GM23248 (cell line): ENCODE measurements around the gene WWTR1. TPM values are rescaled to one million over a fixed set of nuclear protein-coding genes. Genes with fewer than 3 reads are reported as not detected.

Source experiments
- DNase-seq: peaks from one replicate; pipeline ENCODE4 v3.0.0-alpha.2; 2015
- H2AFZ ChIP-seq: fragments of 200-600 bp; sonication (generic); 2 replicates; pipeline ENCODE4 v1.6.1; 2016; ENCODE audit warnings: antibody characterized with exemption
- H3F3A ChIP-seq: fragments of 200-600 bp; sonication (generic); 2 replicates; pipeline ENCODE4 v1.6.1; 2016; ENCODE audit warnings: mild to moderate bottlenecking, antibody characterized with exemption, mixed run types; ENCODE audit not compliant: insufficient read depth
- H3K27ac ChIP-seq: fragments of 200-600 bp; sonication (generic); 2 replicates; pipeline ENCODE4 v1.5.1; 2016; ENCODE audit warnings: mild to moderate bottlenecking
- H3K27me3 ChIP-seq: fragments of 200-600 bp; sonication (generic); replicated peaks from 2 replicates; pipeline ENCODE4 v1.6.1; 2016; ENCODE audit warnings: mild to moderate bottlenecking; ENCODE audit not compliant: insufficient read depth
- H3K36me3 ChIP-seq: fragments of 200-600 bp; sonication (generic); 2 replicates; pipeline ENCODE4 v1.6.1; 2016; ENCODE audit warnings: low read depth, mild to moderate bottlenecking
- H3K4me1 ChIP-seq: fragments of 200-600 bp; sonication (generic); 2 replicates; pipeline ENCODE4 v1.6.1; 2016; ENCODE audit warnings: mild to moderate bottlenecking; ENCODE audit not compliant: insufficient read depth
- H3K4me2 ChIP-seq: fragments of 200-600 bp; sonication (generic); one replicate; pipeline ENCODE4 v1.6.1; 2016; ENCODE audit warnings: mild to moderate bottlenecking; ENCODE audit not compliant: unreplicated experiment
- H3K4me3 ChIP-seq: fragments of 200-600 bp; sonication (generic); 2 replicates; pipeline ENCODE4 v1.5.1; 2016; ENCODE audit warnings: mild to moderate bottlenecking
- H3K79me2 ChIP-seq: fragments of 200-600 bp; sonication (generic); 2 replicates; pipeline ENCODE4 v1.6.1; 2016; ENCODE audit warnings: mild to moderate bottlenecking; ENCODE audit not compliant: insufficient read depth
- H3K9ac ChIP-seq: fragments of 200-600 bp; sonication (generic); 2 replicates; pipeline ENCODE4 v1.6.1; 2016; ENCODE audit warnings: mild to moderate bottlenecking
- H3K9me2 ChIP-seq: fragments of 200-600 bp; sonication (generic); 2 replicates; pipeline ENCODE4 v1.6.1; 2016; ENCODE audit warnings: mixed run types, mild to moderate bottlenecking, moderate library complexity; ENCODE audit not compliant: insufficient read depth
- H3K9me3 ChIP-seq: fragments of 200-600 bp; sonication (generic); one replicate; pipeline ENCODE4 v1.6.1; 2017; ENCODE audit warnings: low read depth
- H4K20me1 ChIP-seq: fragments of 200-600 bp; sonication (generic); 2 replicates; pipeline ENCODE4 v1.6.0; 2016; ENCODE audit not compliant: insufficient read depth
- EZH2 ChIP-seq: fragments of 200-600 bp; sonication (generic); IDR thresholded peaks from 2 replicates; pipeline ENCODE4 v1.6.1; 2018; ENCODE audit warnings: antibody characterized with exemption, mild to moderate bottlenecking; ENCODE audit not compliant: insufficient read depth, poor library complexity, severe bottlenecking
- EZH2phosphoT487 ChIP-seq: fragments of 200-600 bp; sonication (generic); IDR thresholded peaks from 2 replicates; pipeline ENCODE4 v1.6.1; 2018; ENCODE audit warnings: antibody characterized with exemption, moderate library complexity, mild to moderate bottlenecking, low read depth; ENCODE audit not compliant: insufficient read depth
- WGBS, 2 experiments: methylation state at CpG; one replicate each; pipeline ENCODE4 v1.1.6; 2015 to 2017; ENCODE audit warnings: low lambda C conversion rate in 2 of 2, low coverage in 1 of 2; ENCODE audit errors: missing lambda C conversion rate in 2 of 2; 5-methylcytosine and 5-hydroxymethylcytosine counted together
- in situ Hi-C: fragments of 300-500 bp; cut with MboI; formaldehyde crosslinking; loops from 2 replicates; pipeline ENCODE4 v1.15.0; 2020
- polyA plus RNA-seq: library from polyadenylated mRNA; unstranded; fragments of >200 nt; fragmentation: Nextera tagmentation; extraction: Ambion mirVana; gene quantifications from 2 replicates; pipeline ENCODE4 v1.2.1, GENCODE V29; 2016
- total RNA-seq: library from RNA; depleted of rRNA; stranded (reverse); fragments of >200 nt; shearing (Covaris generic); gene quantifications from 2 replicates; pipeline ENCODE4 v1.2.3, GENCODE V29; 2014

Gene WWTR1
- total and polyA plus RNA-seq, 2 experiments from 2014 or later, result 53.3 to 75.7 TPM

GRCh38 chr3:149583921-149584635 is 73.7 kb downstream of the WWTR1 start:
- Histone ChIP-seq H3F3A (peaks cover 67% of the 10 kb centered on the region), H4K20me1 (no peaks in the 10 kb centered on the region), H3K27me3 (no peaks in the 10 kb centered on the region), H3K4me1 (peaks cover 86% of the 10 kb centered on the region), H3K9ac (peak overlapping the region; percentile 13; the same call in 1 of the 2 replicates), H3K4me3 (peak overlapping the region; percentile 34; the same call in 1 of the 2 replicates), H3K9me2 (no peaks in the 10 kb centered on the region), H3K9me3 (no peaks in the 10 kb centered on the region), H2AFZ (no peak overlapping the region), H3K79me2 (peaks cover 79% of the 10 kb centered on the region), H3K27ac (peak overlapping the region; percentile 19; the same call in 1 of the 2 replicates), H3K36me3 (no peaks in the 10 kb centered on the region), H3K4me2 (peak overlapping the region; percentile 25)
- no peak for TF ChIP-seq EZH2
- no peak for TF ChIP-seq EZH2phosphoT487
- 26 to 27% methylated on average over 5 of the region's 5 CpGs for WGBS, 2 experiments
- in situ Hi-C loops, result no loop called here
- DNase-seq, result no peak

- Histone ChIP-seq H3K4me1 (peaks cover 91% of the 10 kb centered on the region), H3K36me3 (no peaks in the 10 kb centered on the region), H3K4me2 (peak overlapping the region; percentile 58), H3K79me2 (peaks cover 79% of the 10 kb centered on the region), H3K9me2 (no peaks in the 10 kb centered on the region), H2AFZ (no peak overlapping the region), H3K9ac (peak overlapping the region; percentile 64), H4K20me1 (no peaks in the 10 kb centered on the region), H3K27ac (peak overlapping the region; percentile 91), H3F3A (peaks cover 69% of the 10 kb centered on the region), H3K9me3 (no peaks in the 10 kb centered on the region), H3K4me3 (peak overlapping the region; percentile 23; the same call in 1 of the 2 replicates), H3K27me3 (no peaks in the 10 kb centered on the region)
- TF ChIP-seq EZH2phosphoT487 (no peak), EZH2 (no peak)
- 28 to 30% methylated on average over 7 of the region's 7 CpGs for WGBS, 2 experiments
- DNase-seq, result no peak
- in situ Hi-C loops, result no loop called here
These were observed 75.4 kb downstream of the WWTR1 start for GRCh38 chr3:149582395-149582794.

DNA sequence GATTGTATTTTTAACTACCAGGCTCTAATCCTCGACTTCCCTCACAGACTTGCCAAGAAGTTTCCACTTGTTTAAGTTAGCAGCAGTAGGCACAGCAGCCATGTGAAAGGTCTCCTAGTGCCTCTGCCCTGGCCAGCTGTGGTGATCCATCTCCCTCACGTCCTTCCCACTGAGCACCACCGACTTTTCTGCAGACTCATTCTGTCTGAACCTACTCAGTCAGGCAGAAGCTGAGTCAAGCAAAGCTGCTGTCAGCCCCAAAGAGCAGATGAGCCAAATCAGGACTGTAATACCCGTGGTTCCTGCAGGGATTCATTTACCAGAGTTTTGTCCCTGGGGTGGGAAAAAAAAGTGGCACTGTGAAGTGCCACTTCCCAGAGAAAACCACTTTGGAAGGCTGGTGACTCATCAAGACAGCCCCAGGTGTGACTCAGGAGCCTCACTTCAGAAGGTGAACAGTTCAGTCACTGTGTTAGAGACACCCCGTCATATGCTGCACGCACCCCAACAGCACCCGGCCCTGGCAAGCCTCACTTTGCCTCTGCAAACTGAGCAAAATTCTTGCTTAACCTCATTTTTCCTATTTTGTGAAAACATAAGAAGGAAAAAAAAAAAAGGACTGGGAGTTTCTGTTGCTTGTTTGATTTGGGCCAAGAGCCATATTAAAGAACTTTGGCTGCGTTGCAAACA is 76.0 kb downstream of the WWTR1 start:
- H3K4me3 ChIP-seq, result peak overlapping the region; percentile 23
- peak overlapping the region; percentile 58 for H3K4me2 ChIP-seq
- peaks cover 91% of the 10 kb centered on the region for H3K4me1 ChIP-seq
- no peaks in the 10 kb centered on the region for H3K27me3 ChIP-seq
- 5 to 6% methylated on average over 8 of the region's 8 CpGs for whole genome bisulfite sequencing, 2 experiments
- no peaks in the 10 kb centered on the region for H3K36me3 ChIP-seq
- TF ChIP-seq EZH2, result no peak
- no peak for TF ChIP-seq EZH2phosphoT487
- DNase-seq, result peak; percentile 95
- peaks cover 69% of the 10 kb centered on the region for H3F3A ChIP-seq
- H4K20me1 ChIP-seq, result no peaks in the 10 kb centered on the region
- in situ Hi-C loops, result no loop called here
- peaks cover 79% of the 10 kb centered on the region for H3K79me2 ChIP-seq
- no peaks in the 10 kb centered on the region for H3K9me2 ChIP-seq
- peak overlapping the region; percentile 91 for H3K27ac ChIP-seq
- no peaks in the 10 kb centered on the region for H3K9me3 ChIP-seq
- H2AFZ ChIP-seq, result no peak overlapping the region
- peak overlapping the region; percentile 64 for H3K9ac ChIP-seq

- peaks cover 91% of the 10 kb centered on the region for H3K4me1 ChIP-seq
- H3K79me2 ChIP-seq, result peaks cover 78% of the 10 kb centered on the region
- peak overlapping the region; percentile 58 for H3K4me2 ChIP-seq
- H3K9me2 ChIP-seq, result no peaks in the 10 kb centered on the region
- peak overlapping the region; percentile 64 for H3K9ac ChIP-seq
- H3K27ac ChIP-seq, result peak overlapping the region; percentile 91
- WGBS, 2 experiments, result 4 to 6% methylated on average over 2 of the region's 2 CpGs
- in situ Hi-C loops, result no loop called here
- no peak overlapping the region for H2AFZ ChIP-seq
- TF ChIP-seq EZH2 (no peak), EZH2phosphoT487 (no peak)
- H3K4me3 ChIP-seq, result peak overlapping the region; percentile 23
- no peaks in the 10 kb centered on the region for H3K36me3 ChIP-seq
- no peaks in the 10 kb centered on the region for H3K9me3 ChIP-seq
- peaks cover 69% of the 10 kb centered on the region for H3F3A ChIP-seq
- no peaks in the 10 kb centered on the region for H3K27me3 ChIP-seq
- DNase-seq, result peak; percentile 55
- H4K20me1 ChIP-seq, result no peaks in the 10 kb centered on the region
These were observed 76.6 kb downstream of the WWTR1 start for GRCh38 chr3:149581248-149581647.
